GM21529 (cell line): Measurements from ENCODE around the gene CHST10.
"Not testable (repeated sequence)": the region's sequence is repeated elsewhere in the genome, so short reads cannot be mapped to it uniquely, and the experiment has no call there.

Experiments used
- ATAC-seq: cut with Tn5 transposase; IDR thresholded peaks from one replicate; pipeline ENCODE4 v1.9.1; 2021; ENCODE audit not compliant: unreplicated experiment

Gene CHST10

GRCh38 chr2:100394111-100394641 is 23.3 kb downstream of the CHST10 start:
- ATAC-seq = peak; percentile 52

- ATAC-seq = no peak
Observed at GRCh38 chr2:100393362-100393761, 24.1 kb downstream of the CHST10 start.

GRCh38 chr2:100392715-100393114 is 24.8 kb downstream of the CHST10 start:
- ATAC-seq = no peak

GRCh38 chr2:100391735-100392515 is 25.5 kb downstream of the CHST10 start:
- ATAC-seq = no peak

- no peak for ATAC-seq
Observed at GRCh38 chr2:100390001-100390940, 27.2 kb downstream of the CHST10 start.

GRCh38 chr2:100388703-100389102 is 28.8 kb downstream of the CHST10 start:
- no peak for ATAC-seq

- ATAC-seq = no peak
Observed at GRCh38 chr2:100383954-100384353, 33.5 kb downstream of the CHST10 start.

- no peak for ATAC-seq
Observed at GRCh38 chr2:100383306-100383705, 34.2 kb downstream of the CHST10 start.

GRCh38 chr2:100381240-100381639 is 36.2 kb downstream of the CHST10 start:
- peak; percentile 83 for ATAC-seq

GRCh38 chr2:100380681-100381080 is 36.8 kb downstream of the CHST10 start:
- no peak for ATAC-seq

- ATAC-seq = no peak
Observed at GRCh38 chr2:100376836-100377235, 40.6 kb downstream of the CHST10 start.

- no peak for ATAC-seq
Observed at GRCh38 chr2:100367163-100367562, 50.3 kb downstream of the CHST10 start.

- ATAC-seq = no peak
Observed at GRCh38 chr2:100365434-100365833, 52.0 kb downstream of the CHST10 start.

GRCh38 chr2:100362269-100362668 is 55.2 kb downstream of the CHST10 start:
- not testable (repeated sequence) for ATAC-seq

GRCh38 chr2:100359576-100359975 is 57.9 kb downstream of the CHST10 start:
- no peak for ATAC-seq

GRCh38 chr2:100358554-100358953 is 58.9 kb downstream of the CHST10 start:
- ATAC-seq = no peak

GRCh38 chr2:100352521-100352920 is 64.9 kb downstream of the CHST10 start:
- no peak for ATAC-seq

GRCh38 chr2:100350661-100351185 is 66.7 kb downstream of the CHST10 start:
- ATAC-seq = no peak

GRCh38 chr2:100345144-100345543 is 72.3 kb downstream of the CHST10 start:
- not testable (repeated sequence) for ATAC-seq

GRCh38 chr2:100344433-100344832 is 73.0 kb downstream of the CHST10 start:
- no peak for ATAC-seq

- not testable (repeated sequence) for ATAC-seq
Observed at GRCh38 chr2:100342466-100342865, 75.0 kb downstream of the CHST10 start.
